ENCODE results near the gene IGFBP2. TPM values are rescaled to one million over a fixed set of nuclear protein-coding genes. Genes with fewer than 3 reads are reported as not detected.

Gene IGFBP2
- total and polyA plus RNA-seq, 2 of the 13 experiments (the other 11 are each of a cell fraction or from before 2014, with no cell fraction given) = 2.0 to 5.8 TPM

GRCh38 chr2:216643986-216644659 lies 10.9 kb downstream of the IGFBP2 start:
- Histone ChIP-seq H3K4me3 (replicated peaks in 1 of 3; ENCODE audit: insufficient read depth in 1 of 3, low read depth in 2 of 3, low read length in 3 of 3) (no peak overlapping the region), H3K27me3 (ENCODE audit: control insufficient read depth in 1 of 2, insufficient read depth in 2 of 2, low read length in 2 of 2) (peaks cover 0 to 3% of the 10 kb centered on the region in 2 experiments; a peak in 2 of 5 replicates), H3K79me2 (ENCODE audit: insufficient read depth, low read length) (no peaks in the 10 kb centered on the region), H3K4me2 (ENCODE audit: low read depth, low read length) (no peak overlapping the region), H3K36me3 (replicated peaks in 1 of 2; ENCODE audit: control insufficient read depth in 1 of 2, insufficient read depth in 2 of 2, low read length in 2 of 2) (no peaks in the 10 kb centered on the region), H2AFZ (ENCODE audit: low read length) (no peak overlapping the region), H3K9me3 (ENCODE audit: low read length) (no peaks in the 10 kb centered on the region), H3K4me1 (ENCODE audit: insufficient read depth, low read length) (peaks cover 16% of the 10 kb centered on the region), H3K27ac (ENCODE audit: extremely low read length, insufficient read depth, low read length) (no peak overlapping the region), H3K9ac (ENCODE audit: insufficient read depth, low read depth, low read length) (no peak overlapping the region), H4K20me1 (ENCODE audit: insufficient read depth, low read length) (no peaks in the 10 kb centered on the region)
- DNase-seq (ENCODE audit: low spot score) (no peak), FAIRE-seq (no peak), ATAC-seq (no peak)
- CTCF ChIA-PET (ENCODE audit: low intra/inter-chr PET ratio, low total read pairs) = no interaction called here
- no peak for TF ChIP-seq NFE2L2 (IDR thresholded peaks at IDR 0.05; ENCODE audit: low read length)
- TF ChIP-seq ZNF687 (CRISPR knock-in tag; IDR thresholded peaks at IDR 0.05) = 0 out of 2 replicates have a peak, but pooled peaks have one; percentile 11
- intact Hi-C loops (cut with micrococcal nuclease; ENCODE audit: unreplicated experiment) = no loop called here
- POLR2A ChIA-PET = interaction anchor here (1.4 kb wide), 1 partner anchor 146 kb away, joined by 7 read pairs; the partner anchor contains the start of gene RPL37A
- 21% methylated on average over 5 of the region's 5 CpGs for WGBS (ENCODE audit: low lambda C conversion rate)
- no TSS peak for BruUV-seq (replicated peaks)
- in situ Hi-C loops (cut with HindIII; ENCODE audit: extremely low pct_ligation_motif_present, low pct_unique_long_range_greater_than_20kb) = no loop called here
